Measurements from ENCODE around the gene ZNF343. TPM values are rescaled to one million over a fixed set of nuclear protein-coding genes. Genes with fewer than 3 reads are reported as not detected.

ZNF343 gene
- total and polyA plus RNA-seq, 7 donors: 3.0 to 16.3 (median 10.7) TPM

DNA sequence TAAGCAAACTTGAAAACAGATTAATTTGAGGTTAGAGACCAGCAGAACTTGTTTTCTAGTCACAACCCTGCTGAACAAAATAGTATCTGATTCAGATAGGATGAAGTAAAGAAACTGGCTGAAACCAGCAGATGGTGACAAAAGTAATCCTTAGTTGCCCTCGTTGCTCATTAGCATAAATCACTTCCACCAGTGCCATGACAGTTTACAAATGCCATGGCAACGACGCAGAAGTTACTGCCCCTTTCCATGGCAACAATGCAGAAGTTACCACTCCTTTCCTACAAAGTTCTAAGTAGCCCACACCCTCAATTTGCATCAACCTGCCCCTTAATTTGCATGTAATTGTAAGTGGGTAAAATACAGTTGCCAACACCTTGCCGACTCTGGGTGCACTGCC lies 61.9 kb downstream of the ZNF343 start:
- Histone ChIP-seq H3K27me3 (no peaks in the 10 kb centered on the region), H3K4me1 (no peaks in the 10 kb centered on the region), H3K36me3 (no peaks in the 10 kb centered on the region), H3K9me3 (no peaks in the 10 kb centered on the region), H3K27ac (no peak overlapping the region), H3K4me3 (no peak overlapping the region)
- TF ChIP-seq EP300 (IDR thresholded peaks at IDR 0.05) (no peak), POLR2A (IDR thresholded peaks at IDR 0.05) (no peak), POLR2AphosphoS5 (IDR thresholded peaks at IDR 0.05) (no peak)
- TF ChIP-seq, protein P1, sequence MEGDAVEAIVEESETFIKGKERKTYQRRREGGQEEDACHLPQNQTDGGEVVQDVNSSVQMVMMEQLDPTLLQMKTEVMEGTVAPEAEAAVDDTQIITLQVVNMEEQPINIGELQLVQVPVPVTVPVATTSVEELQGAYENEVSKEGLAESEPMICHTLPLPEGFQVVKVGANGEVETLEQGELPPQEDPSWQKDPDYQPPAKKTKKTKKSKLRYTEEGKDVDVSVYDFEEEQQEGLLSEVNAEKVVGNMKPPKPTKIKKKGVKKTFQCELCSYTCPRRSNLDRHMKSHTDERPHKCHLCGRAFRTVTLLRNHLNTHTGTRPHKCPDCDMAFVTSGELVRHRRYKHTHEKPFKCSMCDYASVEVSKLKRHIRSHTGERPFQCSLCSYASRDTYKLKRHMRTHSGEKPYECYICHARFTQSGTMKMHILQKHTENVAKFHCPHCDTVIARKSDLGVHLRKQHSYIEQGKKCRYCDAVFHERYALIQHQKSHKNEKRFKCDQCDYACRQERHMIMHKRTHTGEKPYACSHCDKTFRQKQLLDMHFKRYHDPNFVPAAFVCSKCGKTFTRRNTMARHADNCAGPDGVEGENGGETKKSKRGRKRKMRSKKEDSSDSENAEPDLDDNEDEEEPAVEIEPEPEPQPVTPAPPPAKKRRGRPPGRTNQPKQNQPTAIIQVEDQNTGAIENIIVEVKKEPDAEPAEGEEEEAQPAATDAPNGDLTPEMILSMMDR (IDR thresholded peaks at IDR 0.05): no peak
- intact Hi-C loops (cut with DNase I): no loop called here
- 68 to 70% methylated on average over 4 of the region's 4 CpGs for WGBS, 2 donors
- no peak for DNase-seq

Small RNA genes lying within 50 kb of the gene (small RNA-seq; reads per million reads assigned to genes)
- 0 reads per million in 3 donors for gene RF00019

Other genes starting within 250 kb of the ZNF343 start
- not detected for gene TGM3, start 212.9 kb downstream of the ZNF343 start, total RNA-seq
- 1 to 10 TPM in 1 of 3 donors, under 1 TPM in 2; 0.23 to 3.0 (median 0.42) TPM for gene TGM3, start 212.9 kb downstream of the ZNF343 start, polyA plus RNA-seq
- gene TGM6, start 128.0 kb downstream of the ZNF343 start, total RNA-seq: not detected
- not detected for gene TGM6, start 128.0 kb downstream of the ZNF343 start, polyA plus RNA-seq
- gene SNRPB, start 38.1 kb downstream of the ZNF343 start, total RNA-seq: 100 to 1,000 TPM in 3 of 4 donors, 10 to 100 TPM in 1; 80.0 to 165 (median 142) TPM
- gene SNRPB, start 38.1 kb downstream of the ZNF343 start, polyA plus RNA-seq: 100 to 1,000 TPM; 156 to 275 (median 177) TPM
- gene TMC2, start 27.7 kb upstream of the ZNF343 start, total RNA-seq: under 1 TPM in 1 of 4 donors, not detected in 3; 0.28 TPM
- gene TMC2, start 27.7 kb upstream of the ZNF343 start, polyA plus RNA-seq: under 1 TPM in 2 of 3 donors, not detected in 1; 0.19 to 0.60 TPM
- gene NOP56, start 143.7 kb upstream of the ZNF343 start, total RNA-seq: 10 to 100 TPM; 53.2 to 69.8 (median 65.2) TPM
- gene NOP56, start 143.7 kb upstream of the ZNF343 start, polyA plus RNA-seq: 100 to 1,000 TPM in 1 of 3 donors, 10 to 100 TPM in 2; 33.6 to 152 (median 47.6) TPM
- 100 to 1,000 TPM; 105 to 131 (median 122) TPM for gene IDH3B, start 155.3 kb upstream of the ZNF343 start, total RNA-seq
- 100 to 1,000 TPM; 103 to 121 (median 112) TPM for gene IDH3B, start 155.3 kb upstream of the ZNF343 start, polyA plus RNA-seq
- gene EBF4, start 183.9 kb upstream of the ZNF343 start, total RNA-seq: 10 to 100 TPM; 14.8 to 37.5 (median 30.8) TPM
- 1 to 10 TPM; 1.2 to 4.6 (median 1.2) TPM for gene EBF4, start 183.9 kb upstream of the ZNF343 start, polyA plus RNA-seq